T-helper 1 cell treated with Interleukin-12 subunit alpha and Interleukin-12 subunit beta and Interleukin-4 antibody, amounts not matched to agents 30 μg/mL and 1 μg/mL, for 36 hours (primary cell): ENCODE results near the gene FMO4.
A peak's percentile ranks its signal among the peaks of the same experiment; 100 is the strongest.
"Not testable (repeated sequence)": the region's sequence is repeated elsewhere in the genome, so short reads cannot be mapped to it uniquely, and the experiment has no call there.

Experiments
- H3K27ac Mint-ChIP-seq: one replicate; pipeline ENCODE4 v1.8.0; 2021; ENCODE audit warnings: mild to moderate bottlenecking, mixed read lengths
- H3K27me3 Mint-ChIP-seq: one replicate; pipeline ENCODE4 v1.8.0; 2021; ENCODE audit warnings: low read depth, mixed read lengths
- H3K36me3 Mint-ChIP-seq: one replicate; pipeline ENCODE4 v1.8.0; 2021; ENCODE audit warnings: low read depth, mixed read lengths
- H3K4me1 Mint-ChIP-seq: one replicate; pipeline ENCODE4 v1.8.0; 2021; ENCODE audit warnings: low read depth, mixed read lengths
- H3K4me3 Mint-ChIP-seq: one replicate; pipeline ENCODE4 v1.8.0; 2021; ENCODE audit warnings: mild to moderate bottlenecking, moderate library complexity, mixed read lengths
- H3K9me3 Mint-ChIP-seq: one replicate; pipeline ENCODE4 v1.8.0; 2021; ENCODE audit warnings: mixed read lengths

FMO4 gene

GRCh38 chr1:171298696-171299095 lies 15.3 kb upstream of the FMO4 start:
- Mint-ChIP-seq H3K4me1 (no peaks in the 10 kb centered on the region), H3K27me3 (no peaks in the 10 kb centered on the region), H3K4me3 (no peak overlapping the region), H3K9me3 (peaks cover 18% of the 10 kb centered on the region), H3K27ac (no peak overlapping the region), H3K36me3 (peaks cover 3% of the 10 kb centered on the region)

- H3K4me1 Mint-ChIP-seq = no peaks in the 10 kb centered on the region
- H3K4me3 Mint-ChIP-seq = no peak overlapping the region
- H3K27me3 Mint-ChIP-seq = no peaks in the 10 kb centered on the region
- H3K27ac Mint-ChIP-seq = no peak overlapping the region
- H3K9me3 Mint-ChIP-seq = peaks cover 18% of the 10 kb centered on the region
- H3K36me3 Mint-ChIP-seq = peaks cover 3% of the 10 kb centered on the region
Measured at GRCh38 chr1:171299342-171299741, 14.6 kb upstream of the FMO4 start.

- Mint-ChIP-seq H3K9me3 (peaks cover 18% of the 10 kb centered on the region), H3K27me3 (no peaks in the 10 kb centered on the region), H3K4me1 (no peaks in the 10 kb centered on the region), H3K27ac (no peak overlapping the region), H3K4me3 (no peak overlapping the region), H3K36me3 (peaks cover 3% of the 10 kb centered on the region)
Measured at GRCh38 chr1:171300401-171300800, 13.6 kb upstream of the FMO4 start.

- Mint-ChIP-seq H3K36me3 (peaks cover 3% of the 10 kb centered on the region), H3K9me3 (no peaks in the 10 kb centered on the region), H3K27ac (no peak overlapping the region), H3K4me1 (peaks cover 14% of the 10 kb centered on the region), H3K27me3 (no peaks in the 10 kb centered on the region), H3K4me3 (no peak overlapping the region)
Measured at GRCh38 chr1:171310661-171311087, 3.3 kb upstream of the FMO4 start.

GRCh38 chr1:171311771-171312558 lies 2.0 kb upstream of the FMO4 start:
- Mint-ChIP-seq H3K4me3 (no peak overlapping the region), H3K27ac (no peak overlapping the region)

GRCh38 chr1:171313319-171313834 lies 606 bp upstream of the FMO4 start:
- H3K27ac Mint-ChIP-seq = peak overlapping the region; percentile 20
- H3K9me3 Mint-ChIP-seq = no peaks in the 10 kb centered on the region
- peaks cover 14% of the 10 kb centered on the region for H3K4me1 Mint-ChIP-seq
- H3K36me3 Mint-ChIP-seq = peaks cover 3% of the 10 kb centered on the region
- no peak overlapping the region for H3K4me3 Mint-ChIP-seq
- H3K27me3 Mint-ChIP-seq = no peaks in the 10 kb centered on the region

More at GRCh38 chr1:171311771-171312558, 2.0 kb upstream of the FMO4 start:
- H3K9me3 Mint-ChIP-seq = no peaks in the 10 kb centered on the region
- peaks cover 3% of the 10 kb centered on the region for H3K36me3 Mint-ChIP-seq
- H3K4me1 Mint-ChIP-seq = peaks cover 14% of the 10 kb centered on the region
- H3K27me3 Mint-ChIP-seq = no peaks in the 10 kb centered on the region

- H3K4me3 Mint-ChIP-seq = no peak overlapping the region
- no peaks in the 10 kb centered on the region for H3K36me3 Mint-ChIP-seq
- H3K27me3 Mint-ChIP-seq = no peaks in the 10 kb centered on the region
- H3K9me3 Mint-ChIP-seq = no peaks in the 10 kb centered on the region
- H3K27ac Mint-ChIP-seq = no peak overlapping the region
- no peaks in the 10 kb centered on the region for H3K4me1 Mint-ChIP-seq
Measured at GRCh38 chr1:171329251-171329650, 15.3 kb downstream of the FMO4 start.

GRCh38 chr1:171334024-171334640 lies 20.1 kb downstream of the FMO4 start:
- H3K4me3 Mint-ChIP-seq = no peak overlapping the region
- H3K27ac Mint-ChIP-seq = no peak overlapping the region
- H3K9me3 Mint-ChIP-seq = no peaks in the 10 kb centered on the region
- no peaks in the 10 kb centered on the region for H3K36me3 Mint-ChIP-seq
- no peaks in the 10 kb centered on the region for H3K27me3 Mint-ChIP-seq
- no peaks in the 10 kb centered on the region for H3K4me1 Mint-ChIP-seq

GRCh38 chr1:171335964-171336363 lies 22.0 kb downstream of the FMO4 start:
- H3K4me1 Mint-ChIP-seq = no peaks in the 10 kb centered on the region
- no peaks in the 10 kb centered on the region for H3K36me3 Mint-ChIP-seq
- no peak overlapping the region for H3K27ac Mint-ChIP-seq
- no peaks in the 10 kb centered on the region for H3K9me3 Mint-ChIP-seq
- no peak overlapping the region for H3K4me3 Mint-ChIP-seq
- H3K27me3 Mint-ChIP-seq = no peaks in the 10 kb centered on the region

GRCh38 chr1:171339345-171339744 lies 25.4 kb downstream of the FMO4 start:
- not testable (repeated sequence) for H3K27me3 Mint-ChIP-seq, H3K27ac Mint-ChIP-seq, H3K4me3 Mint-ChIP-seq, H3K36me3 Mint-ChIP-seq, H3K9me3 Mint-ChIP-seq, H3K4me1 Mint-ChIP-seq

GRCh38 chr1:171343727-171344472 lies 29.9 kb downstream of the FMO4 start:
- H3K27me3 Mint-ChIP-seq = no peaks in the 10 kb centered on the region
- no peak overlapping the region for H3K27ac Mint-ChIP-seq
- H3K4me1 Mint-ChIP-seq = no peaks in the 10 kb centered on the region
- no peaks in the 10 kb centered on the region for H3K36me3 Mint-ChIP-seq
- no peaks in the 10 kb centered on the region for H3K9me3 Mint-ChIP-seq
- no peak overlapping the region for H3K4me3 Mint-ChIP-seq

- no peak overlapping the region for H3K4me3 Mint-ChIP-seq
- H3K27ac Mint-ChIP-seq = no peak overlapping the region
- H3K27me3 Mint-ChIP-seq = no peaks in the 10 kb centered on the region
- no peaks in the 10 kb centered on the region for H3K9me3 Mint-ChIP-seq
- H3K4me1 Mint-ChIP-seq = no peaks in the 10 kb centered on the region
- no peaks in the 10 kb centered on the region for H3K36me3 Mint-ChIP-seq
Measured at GRCh38 chr1:171344473-171344820, 30.5 kb downstream of the FMO4 start.

- Mint-ChIP-seq H3K4me1 (no peaks in the 10 kb centered on the region), H3K4me3 (no peak overlapping the region), H3K27me3 (no peaks in the 10 kb centered on the region), H3K36me3 (no peaks in the 10 kb centered on the region), H3K27ac (no peak overlapping the region), H3K9me3 (no peaks in the 10 kb centered on the region)
Measured at GRCh38 chr1:171345536-171345935, 31.6 kb downstream of the FMO4 start.

GRCh38 chr1:171346881-171347280 lies 32.9 kb downstream of the FMO4 start:
- H3K4me3 Mint-ChIP-seq = no peak overlapping the region
- H3K4me1 Mint-ChIP-seq = no peaks in the 10 kb centered on the region
- H3K36me3 Mint-ChIP-seq = no peaks in the 10 kb centered on the region
- H3K9me3 Mint-ChIP-seq = no peaks in the 10 kb centered on the region
- H3K27ac Mint-ChIP-seq = no peak overlapping the region
- no peaks in the 10 kb centered on the region for H3K27me3 Mint-ChIP-seq

GRCh38 chr1:171350594-171350993 lies 36.6 kb downstream of the FMO4 start:
- Mint-ChIP-seq H3K27me3 (no peaks in the 10 kb centered on the region), H3K4me3 (no peak overlapping the region), H3K27ac (no peak overlapping the region), H3K36me3 (no peaks in the 10 kb centered on the region), H3K4me1 (no peaks in the 10 kb centered on the region), H3K9me3 (no peaks in the 10 kb centered on the region)
